GM19238 (cell line): ENCODE measurements around the gene P3H4.
A peak's percentile ranks its signal among the peaks of the same experiment; 100 is the strongest.
"Not testable (repeated sequence)": the region's sequence is repeated elsewhere in the genome, so short reads cannot be mapped to it uniquely, and the experiment has no call there.

Experiments
- DNase-seq: peaks from one replicate; pipeline ENCODE4 v3.0.0; 2011; ENCODE audit warnings: low spot score; ENCODE audit not compliant: insufficient read length

P3H4 gene

GRCh38 chr17:41811549-41812380 is at the start of gene P3H4:
P3H4 (minus strand) TSS chr17:41811949; CDS start chr17:41811915, 34 bp downstream.
- DNase-seq: peak; percentile 77

GRCh38 chr17:41860254-41860931 is 48.6 kb upstream of the P3H4 start:
- no peak for DNase-seq

- not testable (repeated sequence) for DNase-seq
Observed at GRCh38 chr17:41851382-41851781, 39.6 kb upstream of the P3H4 start.

- no peak for DNase-seq
Observed at GRCh38 chr17:41849251-41849990, 37.7 kb upstream of the P3H4 start.

- no peak for DNase-seq
Observed at GRCh38 chr17:41848788-41849187, 37.0 kb upstream of the P3H4 start.

GRCh38 chr17:41844971-41845370 is 33.2 kb upstream of the P3H4 start:
- no peak for DNase-seq

GRCh38 chr17:41840781-41841180 is 29.0 kb upstream of the P3H4 start:
- not testable (repeated sequence) for DNase-seq

GRCh38 chr17:41839448-41839847 is 27.7 kb upstream of the P3H4 start:
- DNase-seq: not testable (repeated sequence)

GRCh38 chr17:41837761-41838538 is 26.2 kb upstream of the P3H4 start, which contains the start of gene KLHL10:
KLHL10 (plus strand) TSS chr17:41837825; CDS start chr17:41837933, 108 bp downstream.
- DNase-seq: no peak

- DNase-seq: no peak
Observed at GRCh38 chr17:41836550-41837196, 24.9 kb upstream of the P3H4 start.

GRCh38 chr17:41835800-41836549 is 24.2 kb upstream of the P3H4 start, which contains the start of gene NT5C3B:
NT5C3B (minus strand) TSS chr17:41836232; CDS start chr17:41836193, 39 bp downstream.
- DNase-seq: peak; percentile 74

- DNase-seq: no peak
Observed at GRCh38 chr17:41835214-41835799, 23.6 kb upstream of the P3H4 start.

- not testable (repeated sequence) for DNase-seq
Observed at GRCh38 chr17:41829961-41830360, 18.2 kb upstream of the P3H4 start.

- DNase-seq: no peak
Observed at GRCh38 chr17:41825175-41825845, 13.6 kb upstream of the P3H4 start.

GRCh38 chr17:41824086-41824485 is 12.3 kb upstream of the P3H4 start:
- no peak for DNase-seq

- no peak for DNase-seq
Observed at GRCh38 chr17:41823580-41823979, 11.8 kb upstream of the P3H4 start.

- DNase-seq: no peak
Observed at GRCh38 chr17:41823141-41823524, 11.4 kb upstream of the P3H4 start.

GRCh38 chr17:41822216-41823140 is 10.7 kb upstream of the P3H4 start:
- DNase-seq: no peak
